ENCODE results near the gene LRP1B.

GRCh38 chr2:140683658-140684057 lies 1447.2 kb downstream of the LRP1B start:
- TF ChIP-seq CTCF (IDR thresholded peaks at IDR 0.05; ENCODE audit: low read length) (no peak), EZH2 (IDR thresholded peaks at IDR 0.05; ENCODE audit: borderline replicate concordance, low read length) (no peak)
